Dermis blood vessel endothelial cell (primary cell): Measurements from ENCODE around the gene PHLPP1. TPM values are rescaled to one million over a fixed set of nuclear protein-coding genes. Genes with fewer than 3 reads are reported as not detected.
"Not testable (repeated sequence)": the region's sequence is repeated elsewhere in the genome, so short reads cannot be mapped to it uniquely, and the experiment has no call there.

ENCODE experiments used
- DNase-seq: peaks from one replicate; pipeline ENCODE4 v3.0.0; 2010
- total RNA-seq: library from RNA; depleted of rRNA; stranded (reverse); fragments of >200 nt; gene quantifications from 2 replicates; pipeline ENCODE4 v1.2.3, GENCODE V29; 2014

PHLPP1 gene
- total RNA-seq, 1 donor from 2014 or later, result 9.4 TPM

- DNase-seq, result no peak
Observed at GRCh38 chr18:62776024-62776570, 60.8 kb downstream of the PHLPP1 start.

- no peak for DNase-seq
Observed at GRCh38 chr18:62777814-62778213, 62.5 kb downstream of the PHLPP1 start.

- DNase-seq, result no peak
Observed at GRCh38 chr18:62778976-62779869, 63.9 kb downstream of the PHLPP1 start.

- DNase-seq, result no peak
Observed at GRCh38 chr18:62781262-62781661, 65.9 kb downstream of the PHLPP1 start.

- peak; percentile 35 for DNase-seq
Observed at GRCh38 chr18:62781893-62782292, 66.6 kb downstream of the PHLPP1 start.

- DNase-seq, result no peak
Observed at GRCh38 chr18:62784338-62784965, 69.1 kb downstream of the PHLPP1 start.

- no peak for DNase-seq
Observed at GRCh38 chr18:62784966-62785413, 69.6 kb downstream of the PHLPP1 start.

- no peak for DNase-seq
Observed at GRCh38 chr18:62786689-62787088, 71.3 kb downstream of the PHLPP1 start.

- DNase-seq, result no peak
Observed at GRCh38 chr18:62788111-62788510, 72.8 kb downstream of the PHLPP1 start.

- DNase-seq, result no peak
Observed at GRCh38 chr18:62788876-62789275, 73.5 kb downstream of the PHLPP1 start.

GRCh38 chr18:62790871-62791772, 75.8 kb downstream of the PHLPP1 start:
- DNase-seq, result no peak

- no peak for DNase-seq
Observed at GRCh38 chr18:62792016-62792415, 76.7 kb downstream of the PHLPP1 start.

GRCh38 chr18:62795813-62796212, 80.5 kb downstream of the PHLPP1 start:
- no peak for DNase-seq

- no peak for DNase-seq
Observed at GRCh38 chr18:62796216-62796621, 80.9 kb downstream of the PHLPP1 start.

GRCh38 chr18:62797329-62797728, 82.0 kb downstream of the PHLPP1 start:
- no peak for DNase-seq

- DNase-seq, result no peak
Observed at GRCh38 chr18:62799977-62800376, 84.6 kb downstream of the PHLPP1 start.

- peak; percentile 44 for DNase-seq
Observed at GRCh38 chr18:62802523-62802922, 87.2 kb downstream of the PHLPP1 start.

- DNase-seq, result no peak
Observed at GRCh38 chr18:62807396-62807795, 92.1 kb downstream of the PHLPP1 start.

- DNase-seq, result no peak
Observed at GRCh38 chr18:62808123-62808522, 92.8 kb downstream of the PHLPP1 start.

- not testable (repeated sequence) for DNase-seq
Observed at GRCh38 chr18:62809445-62809844, 94.1 kb downstream of the PHLPP1 start.

- no peak for DNase-seq
Observed at GRCh38 chr18:62809900-62810299, 94.6 kb downstream of the PHLPP1 start.

GRCh38 chr18:62810682-62811081, 95.3 kb downstream of the PHLPP1 start:
- no peak for DNase-seq

GRCh38 chr18:62811674-62812073, 96.3 kb downstream of the PHLPP1 start:
- DNase-seq, result no peak
